CD4-positive, alpha-beta T cell treated with Interleukin-21 for 1 hour (primary cell): ENCODE data around the gene MAMDC2.
A peak's percentile ranks its signal among the peaks of the same experiment; 100 is the strongest.
"Not testable (repeated sequence)": the region's sequence is repeated elsewhere in the genome, so short reads cannot be mapped to it uniquely, and the experiment has no call there.

ENCODE experiments used
- DNase-seq: peaks from one replicate; pipeline ENCODE4 v3.0.0-alpha.2; 2020

MAMDC2 gene

DNA sequence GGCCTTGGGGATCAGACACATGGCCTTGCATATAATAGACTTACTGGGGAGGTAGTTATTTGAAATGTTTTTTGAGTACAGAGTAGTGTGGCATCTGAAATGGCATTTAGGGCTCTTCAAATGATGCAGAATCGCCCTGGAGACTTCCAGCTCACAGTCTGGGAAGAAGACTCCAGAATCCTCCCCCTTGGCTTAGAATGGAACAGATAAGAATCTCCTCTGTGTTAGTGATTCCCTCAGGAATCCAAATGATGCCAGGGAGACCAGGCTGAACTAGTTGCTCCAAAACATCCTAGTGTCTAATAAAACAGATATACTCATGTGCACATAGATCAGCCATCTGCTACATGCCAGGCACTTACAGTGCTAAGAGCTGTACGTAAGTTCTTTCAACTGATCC lies 176.6 kb downstream of the MAMDC2 start:
- no peak for DNase-seq

GRCh38 chr9:70222354-70222753 lies 178.7 kb downstream of the MAMDC2 start:
- DNase-seq = no peak

- DNase-seq = no peak
Measured at GRCh38 chr9:70228118-70228517, 184.5 kb downstream of the MAMDC2 start.

DNA sequence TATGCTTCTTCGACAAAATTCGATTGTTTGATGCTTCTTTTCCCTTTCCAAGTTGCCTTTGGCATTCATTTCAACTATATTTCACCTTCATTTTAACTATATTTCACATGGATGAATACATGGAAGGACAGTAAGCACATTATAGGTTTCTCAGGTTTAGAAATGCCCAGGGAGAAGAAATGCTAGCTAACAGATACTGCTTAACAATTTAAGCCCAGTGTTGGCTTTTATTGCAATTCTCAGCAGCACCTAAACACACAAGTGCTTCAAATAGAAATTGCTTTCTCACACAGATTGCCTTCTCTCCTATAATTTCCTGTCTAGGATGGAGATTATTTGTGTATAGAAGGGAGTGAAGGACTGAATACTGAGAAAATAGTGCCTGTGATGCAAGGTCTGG lies 185.0 kb downstream of the MAMDC2 start:
- DNase-seq = no peak

- DNase-seq = no peak
Measured at GRCh38 chr9:70229026-70229425, 185.4 kb downstream of the MAMDC2 start.

DNA sequence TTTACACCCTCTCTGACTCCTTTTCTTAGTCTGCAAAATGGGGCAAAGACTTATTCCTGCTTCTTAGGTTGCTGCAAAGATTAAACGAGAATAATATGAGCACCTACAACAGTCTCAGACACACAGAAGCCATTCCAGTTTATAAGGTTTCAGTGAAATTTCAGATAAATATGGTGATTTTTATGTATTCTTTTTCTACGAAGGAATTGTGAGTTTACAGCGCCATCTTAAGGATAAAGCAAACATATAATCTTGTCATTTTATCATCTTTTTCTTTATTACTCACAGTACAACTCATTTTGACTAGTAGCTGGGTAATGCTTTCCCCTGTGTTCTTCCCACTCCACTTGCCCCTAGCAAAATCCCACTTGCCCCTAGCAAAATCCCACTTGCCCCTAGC lies 185.9 kb downstream of the MAMDC2 start:
- DNase-seq = no peak

DNA sequence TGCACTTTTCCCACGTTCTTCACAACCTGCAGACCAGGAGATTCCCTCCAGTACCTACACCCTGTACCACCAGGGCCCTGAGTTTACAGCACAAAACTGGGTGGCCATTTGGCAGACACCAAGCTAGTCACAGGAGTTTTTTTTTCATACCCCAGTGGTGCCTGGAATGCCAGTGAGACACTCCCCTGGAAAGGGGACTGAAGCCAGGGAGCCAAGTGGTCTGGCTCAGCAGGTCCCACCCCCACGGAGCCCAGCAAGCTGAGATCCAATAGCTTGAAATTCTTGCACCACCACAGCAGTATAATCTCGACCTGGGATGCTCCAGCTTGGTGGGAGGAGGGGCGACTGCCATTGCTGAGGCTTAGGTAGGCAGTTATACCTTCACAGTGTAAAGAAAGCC lies 188.8 kb downstream of the MAMDC2 start:
- DNase-seq = no peak

DNA sequence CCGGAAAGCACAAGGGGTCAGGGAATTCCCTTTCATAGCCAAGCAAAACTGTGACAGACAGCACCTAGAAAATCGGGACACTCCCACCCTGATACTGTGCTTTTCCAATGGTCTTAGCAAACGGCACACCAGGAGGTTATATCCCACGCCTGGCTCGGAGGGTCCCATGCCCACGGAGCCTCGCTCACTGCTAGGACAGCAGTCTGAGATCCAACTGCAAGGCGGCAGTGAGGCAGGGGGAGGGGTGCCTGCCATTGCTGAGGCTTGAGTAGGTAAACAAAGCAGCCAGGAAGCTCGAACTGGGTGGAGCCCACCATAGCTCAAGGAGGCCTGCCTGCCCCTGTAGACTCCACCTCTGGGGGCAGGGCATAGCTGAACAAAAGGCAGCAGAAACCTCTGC lies 190.6 kb downstream of the MAMDC2 start:
- DNase-seq = not testable (repeated sequence)

DNA sequence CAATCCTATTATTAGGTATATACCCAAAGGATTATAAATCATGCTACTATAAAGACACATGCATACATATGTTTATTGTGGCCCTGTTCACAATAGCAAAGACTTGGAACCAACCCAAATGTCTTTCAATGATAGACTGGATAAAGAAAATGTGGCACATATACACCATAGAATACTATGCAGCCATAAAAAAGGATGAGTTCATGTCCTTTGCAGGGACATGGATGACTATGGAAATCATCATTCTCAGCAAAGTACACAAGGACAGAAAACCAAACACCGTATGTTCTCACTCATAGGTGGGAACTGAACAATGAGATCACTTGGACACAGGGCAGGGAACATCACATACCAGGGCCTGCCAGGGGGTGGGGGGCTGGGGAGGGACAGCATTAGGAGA lies 202.3 kb downstream of the MAMDC2 start:
- not testable (repeated sequence) for DNase-seq

GRCh38 chr9:70250221-70250620 lies 206.6 kb downstream of the MAMDC2 start:
- no peak for DNase-seq

DNA sequence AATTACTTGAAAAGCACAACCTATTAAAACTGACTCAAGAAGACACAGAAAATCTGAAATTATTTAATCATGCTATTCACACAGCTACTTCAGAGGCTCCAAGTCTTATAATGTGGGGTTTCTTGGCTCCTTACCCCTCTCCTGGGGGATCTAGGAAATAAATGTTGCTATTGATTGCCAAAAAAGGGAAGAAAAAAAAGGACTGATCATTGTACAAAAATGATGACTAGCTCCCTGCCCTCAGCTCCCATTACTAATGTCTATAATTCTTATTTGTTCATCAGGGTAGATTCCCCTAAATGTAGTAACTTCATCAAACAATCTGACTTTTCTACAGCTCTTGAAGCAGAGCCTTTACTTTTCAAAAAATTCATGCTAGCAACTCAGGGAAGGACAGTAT lies 211.8 kb downstream of the MAMDC2 start:
- no peak for DNase-seq

DNA sequence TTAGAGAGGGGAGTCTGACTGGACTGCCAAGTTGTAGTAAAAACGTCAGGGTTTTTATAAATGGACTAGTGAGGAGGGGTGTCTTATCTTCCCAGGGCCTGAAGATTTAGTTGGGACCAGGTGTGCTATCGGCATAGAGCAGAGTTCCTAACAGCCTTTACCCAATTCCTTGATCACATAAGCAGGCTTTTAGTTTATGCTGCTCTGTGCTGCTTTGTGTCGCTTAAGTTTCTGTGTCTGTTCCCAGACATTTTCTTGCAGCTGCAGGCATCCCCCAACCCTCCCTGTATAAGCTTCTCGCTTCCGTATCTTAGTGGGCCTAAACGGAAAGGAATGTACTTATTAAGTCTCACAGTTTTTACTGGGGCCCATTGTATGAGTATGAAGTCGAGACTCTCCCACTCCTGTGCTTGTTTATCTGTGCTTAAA lies 212.5 kb downstream of the MAMDC2 start:
- no peak for DNase-seq

DNA sequence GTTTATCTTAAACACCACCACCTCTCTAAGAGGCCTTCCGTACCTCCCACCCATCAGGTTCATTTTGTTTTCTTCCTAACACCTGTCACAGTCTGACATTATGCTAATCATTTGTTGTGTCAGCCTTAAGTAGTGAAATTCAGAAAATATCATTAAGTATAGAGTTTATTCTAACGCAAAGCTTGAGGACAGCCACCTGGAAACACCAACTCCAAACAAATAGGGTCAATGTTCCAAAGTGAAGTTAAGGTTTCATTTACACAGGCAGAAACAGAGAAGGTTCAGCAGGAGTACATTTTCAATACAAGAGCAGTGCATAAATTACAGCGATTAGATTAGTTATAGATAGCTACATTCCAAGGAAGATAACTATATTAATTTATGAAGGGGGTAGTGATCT lies 213.9 kb downstream of the MAMDC2 start:
- no peak for DNase-seq

GRCh38 chr9:70257991-70258691 lies 214.5 kb downstream of the MAMDC2 start:
- DNase-seq = no peak

DNA sequence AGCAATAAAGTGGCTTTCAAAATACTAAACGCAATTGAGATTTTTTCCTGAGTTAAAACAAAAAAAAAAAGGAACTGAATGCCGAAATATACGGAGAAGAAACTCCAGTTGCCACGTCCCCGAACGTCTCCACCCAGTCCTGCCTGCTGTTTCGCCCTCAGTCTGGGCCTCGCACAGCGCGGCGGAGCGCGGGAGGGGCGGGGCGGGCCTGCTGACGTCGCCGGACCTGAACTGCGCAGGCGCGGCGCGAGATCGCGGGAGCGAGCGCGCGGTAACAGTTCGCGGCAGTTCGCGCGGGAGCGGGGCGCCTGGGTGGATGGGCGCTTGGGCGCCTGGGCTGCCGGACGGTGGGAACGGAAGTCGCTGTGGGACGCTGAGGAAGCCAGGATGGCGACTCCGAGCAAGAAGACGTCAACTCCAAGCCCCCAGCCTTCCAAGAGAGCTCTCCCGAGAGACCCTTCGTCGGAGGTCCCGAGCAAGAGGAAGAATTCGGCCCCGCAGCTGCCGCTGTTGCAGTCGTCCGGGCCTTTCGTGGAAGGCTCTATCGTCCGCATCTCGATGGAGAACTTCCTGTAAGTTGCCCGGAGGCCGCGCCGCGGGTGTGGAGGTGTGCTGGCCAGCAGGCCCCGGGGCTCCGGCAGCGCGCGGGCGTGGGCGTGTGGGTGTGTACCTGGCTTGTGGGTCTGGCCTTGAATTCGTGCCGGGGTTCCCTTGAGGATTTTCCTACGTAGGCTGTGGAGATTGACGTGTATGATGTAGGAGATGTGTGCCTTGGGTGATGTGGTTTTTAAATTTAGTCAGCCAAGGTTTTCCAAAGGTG lies 215.3 kb downstream of the MAMDC2 start, which contains the start of gene SMC5:
Gene SMC5 (plus strand): TSS at position 287 of the 820 bp plus-strand sequence. CDS start 101 bp downstream, at position 388.
- peak; percentile 92 for DNase-seq

- no peak for DNase-seq
Measured at GRCh38 chr9:70259512-70259802, 215.8 kb downstream of the MAMDC2 start.

DNA sequence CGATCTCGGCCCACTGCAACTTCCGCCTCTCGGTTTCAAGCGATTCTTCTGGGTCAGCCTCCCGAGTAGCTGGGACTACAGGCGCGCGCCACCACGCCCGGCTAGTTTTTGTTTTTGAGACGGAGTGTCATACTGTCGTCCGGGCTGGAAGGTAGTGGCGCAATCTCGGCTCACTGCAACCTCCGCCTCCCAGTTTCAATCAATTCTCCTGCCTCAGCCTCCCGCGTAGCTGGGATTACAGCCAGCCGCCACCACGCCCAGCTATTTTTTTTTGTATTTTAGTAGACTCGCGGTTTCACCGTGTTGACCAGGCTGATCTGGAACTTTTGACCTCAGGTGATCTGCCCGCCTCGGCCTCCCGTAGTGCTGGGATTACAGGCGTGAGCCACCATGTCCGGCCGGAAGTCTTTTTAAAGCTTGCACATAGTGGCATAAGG lies 216.4 kb downstream of the MAMDC2 start:
- peak; percentile 17 for DNase-seq

DNA sequence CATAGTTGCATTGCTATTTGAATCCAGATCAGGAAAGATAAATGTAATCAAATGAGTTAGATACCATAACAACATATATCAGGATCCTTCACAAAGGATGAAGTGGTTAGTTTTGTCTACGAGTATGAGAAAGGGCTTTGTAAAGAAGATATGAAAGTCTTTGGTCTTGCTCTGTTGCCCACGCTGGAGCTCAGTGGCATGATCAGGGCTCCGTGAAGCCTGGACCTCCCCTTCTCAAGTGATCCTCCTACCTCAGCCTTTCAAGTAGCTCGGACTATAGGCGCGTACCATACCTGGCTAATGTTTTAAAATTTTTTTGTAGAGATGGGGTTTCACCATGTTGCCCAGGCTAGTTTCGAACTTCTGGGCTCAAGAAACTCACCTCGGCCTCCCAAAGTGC lies 217.0 kb downstream of the MAMDC2 start:
- no peak for DNase-seq

DNA sequence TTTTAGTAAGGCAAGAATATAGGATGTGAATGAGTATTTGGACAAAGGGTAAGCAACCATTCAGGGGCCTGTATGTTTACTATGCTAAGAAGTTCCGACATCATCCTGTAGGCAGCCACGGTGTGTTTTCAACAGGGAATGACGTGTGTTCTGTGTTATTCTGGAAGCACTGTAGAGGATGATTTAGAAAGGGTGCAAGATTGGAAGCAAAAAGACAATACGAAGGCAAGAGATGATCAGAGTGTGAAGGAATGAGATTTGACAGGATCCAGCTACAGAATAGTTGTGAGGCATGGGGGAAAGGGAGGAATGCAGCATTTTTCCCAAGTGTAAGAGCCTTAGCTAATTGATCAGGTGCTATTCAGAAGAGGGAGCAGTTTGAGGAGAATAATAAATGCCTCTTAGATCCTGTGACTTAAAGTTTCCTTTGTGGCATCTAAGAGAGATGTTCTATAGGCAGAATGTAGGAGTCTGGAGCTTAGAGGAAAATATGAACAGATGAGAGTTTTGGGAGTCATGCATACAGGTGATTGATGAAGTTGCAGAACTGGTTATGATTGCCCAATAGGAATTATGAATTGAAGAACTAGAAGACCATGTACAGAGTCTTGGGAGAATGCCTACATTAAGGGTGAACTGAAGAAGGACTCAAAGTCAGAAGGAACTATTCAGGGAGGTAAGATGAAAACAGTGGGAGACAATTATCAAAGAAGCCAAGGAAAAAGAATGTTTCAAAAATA lies 217.7 kb downstream of the MAMDC2 start:
- no peak for DNase-seq

- no peak for DNase-seq
Measured at GRCh38 chr9:70262366-70262765, 218.7 kb downstream of the MAMDC2 start.

DNA sequence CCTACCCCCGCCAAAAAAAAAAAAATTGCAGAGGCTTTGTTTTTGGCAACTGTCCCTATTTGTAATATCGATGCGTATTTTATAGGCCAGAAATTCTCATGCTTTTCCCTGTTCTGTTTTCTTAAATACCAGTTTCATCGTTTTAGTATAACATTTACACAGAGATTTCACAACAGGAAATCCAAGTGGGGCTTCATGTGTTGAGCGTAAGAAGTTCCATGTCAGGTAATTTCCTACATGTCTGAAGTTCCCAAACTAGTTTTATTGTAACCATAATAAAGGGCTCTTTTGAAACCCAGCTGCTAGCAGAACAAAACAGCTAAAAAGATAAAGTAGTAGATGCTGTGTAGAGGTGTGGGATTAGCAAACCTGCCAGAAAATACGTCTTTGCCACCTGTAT lies 219.3 kb downstream of the MAMDC2 start:
- peak; percentile 11 for DNase-seq

- no peak for DNase-seq
Measured at GRCh38 chr9:70263421-70263820, 219.8 kb downstream of the MAMDC2 start.
